IMR-90 (cell line): ENCODE results near the gene UGGT1. TPM values are rescaled to one million over a fixed set of nuclear protein-coding genes. Genes with fewer than 3 reads are reported as not detected.

Source experiments
- ATAC-seq: fragments of 200-7000 bp; cut with Tn5 transposase; 2 replicates; pipeline ENCODE4 v1.9.1; 2020; ENCODE audit warnings: low read depth, mild to moderate bottlenecking, moderate library complexity
- BruUV-seq: library from RNA; stranded (reverse); fragments of 400-500 nt; replicated peaks from 2 replicates; lab custom pipeline; 2021; lab: Mats Ljungman, UMichigan
- CTCF ChIA-PET: fragments of 300-600 bp; formaldehyde crosslinking; extraction: SDS; loops from one replicate; lab custom pipeline; 2021; ENCODE audit warnings: antibody characterized with exemption; lab: Yijun Ruan, JAX
- POLR2A ChIA-PET: fragments of 300-600 bp; sonication (Branson Sonifier 250); formaldehyde crosslinking; loops from one replicate; lab custom pipeline; 2022; ENCODE audit warnings: antibody characterized with exemption; ENCODE audit not compliant: unreplicated experiment; lab: Charles Lee
- DNase-seq: peaks from one replicate; pipeline ENCODE4 v3.0.0; 2013
- H2AFZ ChIP-seq: replicated peaks from 2 replicates; pipeline ENCODE3; 2013; ENCODE audit warnings: low read length, mild to moderate bottlenecking; ENCODE audit not compliant: poor library complexity
- H2AK5ac ChIP-seq: 2 replicates; pipeline ENCODE4 v1.6.1; 2013; ENCODE audit warnings: low read depth, low read length, inconsistent platforms
- H2AK9ac ChIP-seq: replicated peaks from 2 replicates; pipeline ENCODE3; 2013; ENCODE audit warnings: mild to moderate bottlenecking, low read depth, low read length, moderate library complexity; ENCODE audit not compliant: poor library complexity
- H2BK120ac ChIP-seq: 2 replicates; pipeline ENCODE4 v1.6.1; 2013; ENCODE audit warnings: low read depth, low read length, inconsistent platforms
- H2BK15ac ChIP-seq: 3 replicates; pipeline ENCODE4 v1.6.1; 2013; ENCODE audit warnings: low read depth, low read length, inconsistent platforms
- H2BK20ac ChIP-seq: 2 replicates; pipeline ENCODE4 v1.6.1; 2013; ENCODE audit warnings: low read depth, mild to moderate bottlenecking, inconsistent platforms, low read length, moderate library complexity
- H2BK5ac ChIP-seq: 2 replicates; pipeline ENCODE4 v1.6.1; 2013; ENCODE audit warnings: mild to moderate bottlenecking, low read depth, low read length, inconsistent platforms; ENCODE audit not compliant: poor library complexity, severe bottlenecking
- H3K14ac ChIP-seq: replicated peaks from 2 replicates; pipeline ENCODE4 v1.6.1; 2013; ENCODE audit warnings: low read depth, low read length, inconsistent platforms
- H3K18ac ChIP-seq: 2 replicates; pipeline ENCODE4 v1.6.1; 2013; ENCODE audit warnings: low read depth, low read length, control low read depth
- H3K23ac ChIP-seq: 2 replicates; pipeline ENCODE4 v1.6.1; 2013; ENCODE audit warnings: low read depth, low read length, inconsistent platforms
- H3K27ac ChIP-seq: 2 replicates; pipeline ENCODE4 v1.5.1; 2013; ENCODE audit warnings: mild to moderate bottlenecking, control low read depth, low read length; ENCODE audit not compliant: insufficient read depth
- H3K27me3 ChIP-seq: 2 replicates; pipeline ENCODE4 v1.6.1; 2013; ENCODE audit warnings: low read length; ENCODE audit not compliant: control insufficient read depth, insufficient read depth
- H3K36me3 ChIP-seq: 2 replicates; pipeline ENCODE4 v1.6.1; 2013; ENCODE audit warnings: low read length, mixed read lengths; ENCODE audit not compliant: control insufficient read depth, insufficient read depth
- H3K4ac ChIP-seq: 2 replicates; pipeline ENCODE4 v1.6.1; 2013; ENCODE audit warnings: low read depth, low read length, inconsistent platforms
- H3K4me1 ChIP-seq: 2 replicates; pipeline ENCODE4 v1.6.1; 2013; ENCODE audit warnings: low read length, mixed read lengths; ENCODE audit not compliant: control insufficient read depth, insufficient read depth
- H3K4me2 ChIP-seq: 2 replicates; pipeline ENCODE4 v1.6.1; 2013; ENCODE audit warnings: low read depth, mild to moderate bottlenecking, control low read depth, low read length, moderate library complexity
- H3K4me3 ChIP-seq: 2 replicates; pipeline ENCODE4 v1.5.1; 2013; ENCODE audit warnings: low read depth, mild to moderate bottlenecking, control low read depth, low read length, moderate library complexity; ENCODE audit not compliant: insufficient read depth
- H3K56ac ChIP-seq: 2 replicates; pipeline ENCODE4 v1.6.1; 2013; ENCODE audit warnings: low read length, inconsistent platforms; ENCODE audit not compliant: insufficient read depth; ENCODE audit errors: extremely low read depth
- H3K79me1 ChIP-seq, 2 experiments: 2 replicates each; pipeline ENCODE4 v1.6.1; 2013; ENCODE audit warnings: low read length in 2 of 2, inconsistent platforms in 1 of 2, low read depth in 1 of 2
- H3K9ac ChIP-seq: 2 replicates; pipeline ENCODE4 v1.6.1; 2013; ENCODE audit warnings: low read depth, low read length, control low read depth
- H3K9me1 ChIP-seq: 2 replicates; pipeline ENCODE4 v1.6.1; 2013; ENCODE audit warnings: low read length, inconsistent platforms; ENCODE audit not compliant: insufficient read depth
- H3K9me3 ChIP-seq: 2 replicates; pipeline ENCODE4 v1.6.1; 2013; ENCODE audit warnings: low read length; ENCODE audit not compliant: control insufficient read depth, insufficient read depth
- H4K20me1 ChIP-seq: 2 replicates; pipeline ENCODE4 v1.6.1; 2013; ENCODE audit warnings: low read length, inconsistent platforms; ENCODE audit not compliant: insufficient read depth
- H4K5ac ChIP-seq: 2 replicates; pipeline ENCODE4 v1.6.1; 2013; ENCODE audit warnings: mild to moderate bottlenecking, low read depth, low read length, control low read depth
- H4K8ac ChIP-seq, 2 experiments: 2 replicates each; pipeline ENCODE4 v1.6.1; 2013; ENCODE audit warnings: low read depth in 2 of 2, low read length in 2 of 2, control low read depth in 1 of 2, inconsistent platforms in 1 of 2
- H4K91ac ChIP-seq: 2 replicates; pipeline ENCODE4 v1.6.1; 2013; ENCODE audit warnings: low read depth, low read length, inconsistent platforms; ENCODE audit not compliant: insufficient read depth
- BHLHE40 ChIP-seq: fragments of 150-350 bp; IDR thresholded peaks from 2 replicates; pipeline ENCODE4 v1.6.1; 2016; ENCODE audit warnings: mild to moderate bottlenecking, low read depth, low read length
- CEBPB ChIP-seq: IDR thresholded peaks from 2 replicates; pipeline ENCODE4 v1.6.1; 2012; ENCODE audit warnings: low read depth, low read length, improper control_type of control experiment
- CHD1 ChIP-seq: IDR thresholded peaks from 2 replicates; pipeline ENCODE4 v1.6.1; 2012; ENCODE audit warnings: low read depth, low read length, improper control_type of control experiment
- CTCF ChIP-seq: conservative IDR thresholded peaks from 2 replicates; pipeline ENCODE4 v1.5.1; 2012; ENCODE audit warnings: mild to moderate bottlenecking, low read depth, low read length, improper control_type of control experiment
- ELK1 ChIP-seq: fragments of 150-350 bp; IDR thresholded peaks from 2 replicates; pipeline ENCODE4 v1.6.1; 2016; ENCODE audit warnings: low read depth, mild to moderate bottlenecking, low read length, moderate library complexity, borderline replicate concordance
- FOS ChIP-seq: fragments of 150-350 bp; IDR thresholded peaks from 2 replicates; pipeline ENCODE4 v1.6.1; 2016; ENCODE audit warnings: low read depth, low read length
- MAFK ChIP-seq: IDR thresholded peaks from 2 replicates; pipeline ENCODE4 v1.6.1; 2012; ENCODE audit warnings: low read depth, low read length, improper control_type of control experiment
- MAZ ChIP-seq: IDR thresholded peaks from 2 replicates; pipeline ENCODE4 v1.6.1; 2012; ENCODE audit warnings: low read depth, mild to moderate bottlenecking, low read length, improper control_type of control experiment, moderate library complexity, borderline replicate concordance
- MXI1 ChIP-seq: IDR thresholded peaks from 2 replicates; pipeline ENCODE4 v1.6.1; 2012; ENCODE audit warnings: low read depth, mild to moderate bottlenecking, low read length, moderate library complexity, borderline replicate concordance
- NFE2L2 ChIP-seq: fragments of 150-350 bp; IDR thresholded peaks from 2 replicates; pipeline ENCODE4 v1.6.1; 2016; ENCODE audit warnings: low read depth, mild to moderate bottlenecking, low read length
- POLR2A ChIP-seq: IDR thresholded peaks from 2 replicates; pipeline ENCODE4 v1.6.1; 2012; ENCODE audit warnings: mild to moderate bottlenecking, low read depth, low read length
- RAD21 ChIP-seq: IDR thresholded peaks from 2 replicates; pipeline ENCODE4 v1.6.1; 2012; ENCODE audit warnings: low read length, improper control_type of control experiment
- RCOR1 ChIP-seq: IDR thresholded peaks from 2 replicates; pipeline ENCODE4 v1.6.1; 2012; ENCODE audit warnings: mild to moderate bottlenecking, low read length, improper control_type of control experiment; ENCODE audit not compliant: insufficient replicate concordance
- RFX5 ChIP-seq: IDR thresholded peaks from 2 replicates; pipeline ENCODE4 v1.8.0; 2012; ENCODE audit warnings: low read depth, mild to moderate bottlenecking, low read length, moderate library complexity
- SMC3 ChIP-seq: fragments of 150-350 bp; IDR thresholded peaks from 2 replicates; pipeline ENCODE4 v1.6.1; 2016; ENCODE audit warnings: low read depth, mild to moderate bottlenecking, antibody characterized with exemption, low read length, moderate library complexity
- USF2 ChIP-seq: fragments of 150-350 bp; IDR thresholded peaks from 2 replicates; pipeline ENCODE4 v1.6.1; 2017; ENCODE audit warnings: mild to moderate bottlenecking, antibody characterized with exemption, low read length, low read depth
- WGBS, 2 experiments: methylation state at CpG; one replicate each; pipeline versions ENCODE4 v1.1.5 to v1.1.7; 2013; ENCODE audit warnings: missing lambda C conversion rate in 2 of 2; ENCODE audit not compliant: insufficient read length in 1 of 2; ENCODE audit errors: extremely low coverage in 2 of 2; 5-methylcytosine and 5-hydroxymethylcytosine counted together
- dilution Hi-C: fragments of 300-500 bp; cut with HindIII; formaldehyde crosslinking; loops from one replicate; pipeline ENCODE4 v1.14.3; 2018; ENCODE audit warnings: low sequenced_read_pairs; ENCODE audit not compliant: unreplicated experiment
- in situ Hi-C: fragments of 300-500 bp; cut with MboI; formaldehyde crosslinking; loops from 3 replicates; pipeline ENCODE4 v1.14.3; 2019; ENCODE audit warnings: low sequenced_read_pairs, inconsistent platforms, mixed read lengths
- intact Hi-C: fragments of 100-400 bp; cut with micrococcal nuclease; formaldehyde crosslinking; loops from 2 replicates; pipeline ENCODE4 v1.10.0; 2022
- polyA plus RNA-seq, 3 experiments: library from polyadenylated mRNA; depleted of rRNA; stranded (reverse); fragments of >200 nt; gene quantifications; 2 replicates each; pipeline ENCODE4 v1.2.3, GENCODE V29; 2012; ENCODE audit warnings: low replicate concordance in 1 of 3
- total RNA-seq: library from RNA; depleted of rRNA; stranded (reverse); fragments of >200 nt; gene quantifications from 2 replicates; pipeline ENCODE4 v1.2.3, GENCODE V29; 2012

The UGGT1 gene
- total and polyA plus RNA-seq, 2 of the 4 experiments (the other 2 are of a cell fraction): 26.1 to 71.3 TPM

- no peak overlapping the region for H3K14ac ChIP-seq
- H2BK20ac ChIP-seq: no peak overlapping the region
- DNase-seq (no peak), ATAC-seq (no peak)
- H2AFZ ChIP-seq: no peak overlapping the region
- H3K23ac ChIP-seq: no peak overlapping the region
- no peak overlapping the region for H4K91ac ChIP-seq
- POLR2A ChIA-PET: interaction anchor here (0.5 kb wide), 1 partner anchor 771 kb away, joined by 3 read pairs; no protein-coding TSS in a partner anchor
- H2BK120ac ChIP-seq: no peak overlapping the region
- H3K56ac ChIP-seq: no peak overlapping the region
- H3K4ac ChIP-seq: no peak overlapping the region
- BruUV-seq: no TSS peak
- H4K5ac ChIP-seq: no peak overlapping the region
- no peak overlapping the region for H2AK9ac ChIP-seq
- H3K9me3 ChIP-seq: no peaks in the 10 kb centered on the region
- H3K27ac ChIP-seq: no peak overlapping the region
- H3K79me1 ChIP-seq: peaks cover 25 to 41% of the 10 kb centered on the region in 2 experiments
- no peaks in the 10 kb centered on the region for H3K27me3 ChIP-seq
- CTCF ChIA-PET: no interaction called here
- H2BK15ac ChIP-seq: no peak overlapping the region
- in situ Hi-C loops: no loop called here
- TF ChIP-seq BHLHE40 (no peak), FOS (no peak), CHD1 (no peak), CEBPB (no peak), USF2 (no peak), ELK1 (no peak), CTCF (no peak), SMC3 (no peak), RFX5 (no peak), MAZ (no peak), POLR2A (no peak), RAD21 (no peak), MXI1 (no peak), MAFK (no peak), RCOR1 (no peak), NFE2L2 (no peak)
- H4K8ac ChIP-seq: no peak overlapping the region
- H3K4me2 ChIP-seq: no peak overlapping the region
- no peak overlapping the region for H3K9ac ChIP-seq
- peaks cover 4% of the 10 kb centered on the region; the same call in 1 of the 2 replicates for H3K9me1 ChIP-seq
- no peak overlapping the region for H3K4me3 ChIP-seq
- H2BK5ac ChIP-seq: no peak overlapping the region
- no peaks in the 10 kb centered on the region; the same call in 1 of the 2 replicates for H4K20me1 ChIP-seq
- no peak overlapping the region for H2AK5ac ChIP-seq
- dilution Hi-C loops: no loop called here
- WGBS, 2 experiments: no CpG with 5 or more reads among the region's 3 CpGs
- no peak overlapping the region for H3K18ac ChIP-seq
- intact Hi-C loops: no loop called here
- H3K4me1 ChIP-seq: no peaks in the 10 kb centered on the region
- H3K36me3 ChIP-seq: peaks cover 10% of the 10 kb centered on the region
These were observed 4.2 kb downstream of the UGGT1 start for GRCh38 chr2:128095201-128095600.
